ENCODE measurements around the gene PMM1.

DNA sequence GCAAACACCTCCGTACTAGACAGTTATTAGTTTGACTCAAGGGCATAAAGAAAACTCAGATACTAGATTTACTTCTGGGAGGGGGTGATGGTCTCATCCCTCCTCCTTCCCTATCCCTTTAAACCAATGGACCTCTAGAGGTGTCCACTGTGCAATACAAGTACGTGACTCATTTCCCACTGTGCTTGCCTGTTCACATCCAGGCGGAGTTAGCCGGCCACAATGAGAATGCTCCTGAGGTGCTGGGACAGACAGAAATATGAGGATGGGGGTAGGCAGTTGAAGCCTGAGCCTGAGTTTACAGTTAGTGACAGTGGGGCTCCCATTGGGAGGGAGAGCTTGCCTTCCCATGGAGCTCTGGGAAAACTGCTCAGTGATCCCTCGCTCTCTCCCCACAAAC, 8.4 kb upstream of the PMM1 start:
- TF ChIP-seq, protein P1, sequence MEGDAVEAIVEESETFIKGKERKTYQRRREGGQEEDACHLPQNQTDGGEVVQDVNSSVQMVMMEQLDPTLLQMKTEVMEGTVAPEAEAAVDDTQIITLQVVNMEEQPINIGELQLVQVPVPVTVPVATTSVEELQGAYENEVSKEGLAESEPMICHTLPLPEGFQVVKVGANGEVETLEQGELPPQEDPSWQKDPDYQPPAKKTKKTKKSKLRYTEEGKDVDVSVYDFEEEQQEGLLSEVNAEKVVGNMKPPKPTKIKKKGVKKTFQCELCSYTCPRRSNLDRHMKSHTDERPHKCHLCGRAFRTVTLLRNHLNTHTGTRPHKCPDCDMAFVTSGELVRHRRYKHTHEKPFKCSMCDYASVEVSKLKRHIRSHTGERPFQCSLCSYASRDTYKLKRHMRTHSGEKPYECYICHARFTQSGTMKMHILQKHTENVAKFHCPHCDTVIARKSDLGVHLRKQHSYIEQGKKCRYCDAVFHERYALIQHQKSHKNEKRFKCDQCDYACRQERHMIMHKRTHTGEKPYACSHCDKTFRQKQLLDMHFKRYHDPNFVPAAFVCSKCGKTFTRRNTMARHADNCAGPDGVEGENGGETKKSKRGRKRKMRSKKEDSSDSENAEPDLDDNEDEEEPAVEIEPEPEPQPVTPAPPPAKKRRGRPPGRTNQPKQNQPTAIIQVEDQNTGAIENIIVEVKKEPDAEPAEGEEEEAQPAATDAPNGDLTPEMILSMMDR (IDR thresholded peaks at IDR 0.05): no peak
- no peak for TF ChIP-seq POLR2A (IDR thresholded peaks at IDR 0.05)
